Tibial nerve (tissue), 4 donors: ENCODE data around the gene FBXL15. TPM values are rescaled to one million over a fixed set of nuclear protein-coding genes. Genes with fewer than 3 reads are reported as not detected.

Experiments used
- DNase-seq, 2 donors: peaks; one replicate each; pipeline ENCODE4 v3.0.0-alpha.2; 2019; ENCODE audit warnings: low spot score in 2 of 2
- H3K27ac ChIP-seq, 4 donors: fragments of 200-600 bp; sonication (generic) in 3 of 4; one replicate each; pipeline ENCODE4 v1.5.1; 2017 to 2019; ENCODE audit warnings: mild to moderate bottlenecking in 1 of 4
- H3K27me3 ChIP-seq, 2 donors: fragments of 200-600 bp; sonication (generic) in 1 of 2; one replicate each; pipeline versions ENCODE4 v1.5.1 to v1.6.0; 2017 to 2019
- H3K36me3 ChIP-seq, 3 donors: fragments of 200-600 bp; sonication (generic); one replicate each; pipeline ENCODE4 v1.5.1; 2018 to 2019
- H3K4me1 ChIP-seq, 4 donors: fragments of 200-600 bp; sonication (generic) in 3 of 4; one replicate each; pipeline ENCODE4 v1.5.1; 2017 to 2019
- H3K4me3 ChIP-seq, 4 donors: fragments of 200-600 bp; sonication (generic) in 3 of 4; one replicate each; pipeline ENCODE4 v1.5.1; 2017 to 2019; ENCODE audit warnings: mild to moderate bottlenecking in 1 of 4, moderate library complexity in 1 of 4
- H3K9me3 ChIP-seq, 4 donors: fragments of 200-600 bp; sonication (generic) in 3 of 4; one replicate each; pipeline ENCODE4 v1.5.1; 2017 to 2019
- EP300 ChIP-seq, 2 donors: sonication (generic); formaldehyde crosslinking; IDR thresholded peaks; one replicate each; pipeline ENCODE4 v1.6.1; 2017; ENCODE audit warnings: antibody characterized with exemption in 2 of 2, mild to moderate bottlenecking in 1 of 2
- POLR2A ChIP-seq, 2 donors: fragments of 450-650 bp; IDR thresholded peaks; one replicate each; pipeline ENCODE4 v1.6.1; 2017; ENCODE audit warnings: antibody characterized with exemption in 2 of 2, mild to moderate bottlenecking in 2 of 2, moderate library complexity in 2 of 2
- WGBS, 2 donors: methylation state at CpG; one replicate each; pipeline ENCODE4 v1.1.5; 2018; 5-methylcytosine and 5-hydroxymethylcytosine counted together
- total RNA-seq, 4 donors: library from RNA; depleted of rRNA; stranded (reverse); fragments of >200 nt; gene quantifications; one replicate each; pipeline ENCODE4 v1.1.0, GENCODE V29; 2016
- TF ChIP-seq, protein P1 (sequence below), 5 experiments: fragments of 200-600 bp in 3 of 5; fragments of 450-650 bp in 2 of 5; sonication (generic) in 3 of 5; IDR thresholded peaks; one replicate each; pipeline ENCODE4 v1.5.1; 2016 to 2019; ENCODE audit warnings: antibody characterized with exemption in 5 of 5, mild to moderate bottlenecking in 3 of 5, moderate library complexity in 2 of 5

FBXL15 gene
- total RNA-seq, 4 donors from 2014 or later = 25.8 to 51.1 (median 46.2) TPM

DNA sequence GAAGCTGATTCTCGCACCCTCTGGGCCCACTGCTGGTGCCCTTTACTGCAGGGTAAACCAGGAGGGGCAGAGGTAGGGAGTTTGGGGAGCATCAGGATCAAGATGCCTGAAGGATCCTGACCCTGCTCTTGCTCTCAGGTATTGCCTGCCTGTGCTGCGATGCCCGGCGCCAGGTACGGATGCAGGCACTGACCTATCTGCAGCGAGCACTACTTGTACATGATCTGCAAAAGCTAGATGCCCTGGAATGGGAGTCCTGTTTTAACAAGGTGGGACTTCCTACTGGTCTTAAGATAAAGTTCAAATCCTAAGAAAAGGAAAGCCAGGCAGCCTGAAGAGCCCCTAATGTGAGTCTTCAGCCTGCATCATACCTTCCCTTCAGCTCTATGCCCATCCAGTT lies 41.3 kb upstream of the FBXL15 start:
- H3K9me3 ChIP-seq = no peaks in the 10 kb centered on the region
- H3K4me1 ChIP-seq = no peaks in the 10 kb centered on the region
- no peak for DNase-seq
- no peak overlapping the region for H3K4me3 ChIP-seq
- H3K27ac ChIP-seq = no peak overlapping the region
- H3K36me3 ChIP-seq = peaks cover 0 to 93% (median 44%) of the 10 kb centered on the region in 3 donors
- TF ChIP-seq, protein P1, sequence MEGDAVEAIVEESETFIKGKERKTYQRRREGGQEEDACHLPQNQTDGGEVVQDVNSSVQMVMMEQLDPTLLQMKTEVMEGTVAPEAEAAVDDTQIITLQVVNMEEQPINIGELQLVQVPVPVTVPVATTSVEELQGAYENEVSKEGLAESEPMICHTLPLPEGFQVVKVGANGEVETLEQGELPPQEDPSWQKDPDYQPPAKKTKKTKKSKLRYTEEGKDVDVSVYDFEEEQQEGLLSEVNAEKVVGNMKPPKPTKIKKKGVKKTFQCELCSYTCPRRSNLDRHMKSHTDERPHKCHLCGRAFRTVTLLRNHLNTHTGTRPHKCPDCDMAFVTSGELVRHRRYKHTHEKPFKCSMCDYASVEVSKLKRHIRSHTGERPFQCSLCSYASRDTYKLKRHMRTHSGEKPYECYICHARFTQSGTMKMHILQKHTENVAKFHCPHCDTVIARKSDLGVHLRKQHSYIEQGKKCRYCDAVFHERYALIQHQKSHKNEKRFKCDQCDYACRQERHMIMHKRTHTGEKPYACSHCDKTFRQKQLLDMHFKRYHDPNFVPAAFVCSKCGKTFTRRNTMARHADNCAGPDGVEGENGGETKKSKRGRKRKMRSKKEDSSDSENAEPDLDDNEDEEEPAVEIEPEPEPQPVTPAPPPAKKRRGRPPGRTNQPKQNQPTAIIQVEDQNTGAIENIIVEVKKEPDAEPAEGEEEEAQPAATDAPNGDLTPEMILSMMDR (IDR thresholded peaks at IDR 0.05) = no peak
- TF ChIP-seq EP300 (IDR thresholded peaks at IDR 0.05) = no peak
- TF ChIP-seq POLR2A (IDR thresholded peaks at IDR 0.05) = no peak
- 94 to 95% methylated on average over 6 of the region's 6 CpGs for WGBS, 2 donors
- H3K27me3 ChIP-seq = no peaks in the 10 kb centered on the region

DNA sequence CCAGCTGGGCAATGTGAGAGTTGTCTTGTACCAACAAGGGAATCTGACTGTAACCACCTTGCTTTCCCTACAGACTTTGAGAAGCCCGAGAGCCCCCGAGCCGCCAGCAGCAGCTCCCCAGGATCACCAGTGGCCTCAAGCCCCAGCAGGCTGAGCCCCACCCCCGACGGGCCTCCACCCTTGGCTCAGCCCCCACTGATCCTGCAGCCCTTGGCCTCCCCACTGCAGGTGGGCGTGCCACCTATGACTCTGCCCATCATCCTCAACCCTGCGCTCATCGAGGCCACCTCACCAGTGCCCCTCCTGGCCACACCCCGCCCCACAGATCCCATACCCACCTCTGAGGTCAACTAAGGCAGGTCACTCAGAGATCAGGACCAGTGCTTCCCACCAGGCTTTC lies 38.7 kb upstream of the FBXL15 start:
- DNase-seq = no peak
- 89 to 90% methylated on average over 7 to 9 of the region's 9 CpGs for WGBS, 2 donors
- Histone ChIP-seq H3K36me3 (peaks cover 0 to 67% (median 25%) of the 10 kb centered on the region in 3 donors), H3K4me1 (peaks cover 0 to 10% (median 3%) of the 10 kb centered on the region in 4 donors), H3K27me3 (no peaks in the 10 kb centered on the region), H3K4me3 (no peak overlapping the region), H3K27ac (no peak overlapping the region), H3K9me3 (no peaks in the 10 kb centered on the region)
- TF ChIP-seq, protein P1 (IDR thresholded peaks at IDR 0.05) = no peak
- no peak for TF ChIP-seq EP300 (IDR thresholded peaks at IDR 0.05)
- TF ChIP-seq POLR2A (IDR thresholded peaks at IDR 0.05) = no peak

DNA sequence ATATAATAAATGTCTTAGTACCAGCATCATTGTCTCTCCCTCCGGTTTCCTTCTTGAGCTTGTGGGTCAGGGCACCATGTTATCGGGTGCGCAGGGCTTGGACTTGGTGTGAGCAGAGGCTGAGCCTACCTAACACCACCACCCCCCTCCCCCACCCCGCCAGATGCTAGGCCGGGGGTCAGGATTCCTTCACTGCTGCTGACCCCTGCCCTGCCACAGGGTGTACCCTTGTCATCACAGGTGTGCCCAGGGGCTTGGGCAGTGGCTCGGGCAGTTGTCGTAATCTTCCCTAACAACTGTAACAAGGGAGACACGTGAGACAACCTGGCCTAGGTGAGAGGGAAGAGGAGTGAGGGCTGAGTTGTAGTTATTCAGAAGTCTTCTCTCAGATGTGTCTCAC lies 37.8 kb upstream of the FBXL15 start:
- 91 to 92% methylated on average over 6 to 8 of the region's 8 CpGs for WGBS, 2 donors
- Histone ChIP-seq H3K9me3 (no peaks in the 10 kb centered on the region), H3K4me1 (peaks cover 0 to 10% (median 3%) of the 10 kb centered on the region in 4 donors), H3K4me3 (no peak overlapping the region), H3K27ac (no peak overlapping the region), H3K36me3 (peaks cover 0 to 58% (median 19%) of the 10 kb centered on the region in 3 donors), H3K27me3 (no peaks in the 10 kb centered on the region)
- no peak for DNase-seq
- TF ChIP-seq, protein P1 (IDR thresholded peaks at IDR 0.05) = no peak
- TF ChIP-seq POLR2A (IDR thresholded peaks at IDR 0.05) = no peak
- TF ChIP-seq EP300 (IDR thresholded peaks at IDR 0.05) = no peak

DNA sequence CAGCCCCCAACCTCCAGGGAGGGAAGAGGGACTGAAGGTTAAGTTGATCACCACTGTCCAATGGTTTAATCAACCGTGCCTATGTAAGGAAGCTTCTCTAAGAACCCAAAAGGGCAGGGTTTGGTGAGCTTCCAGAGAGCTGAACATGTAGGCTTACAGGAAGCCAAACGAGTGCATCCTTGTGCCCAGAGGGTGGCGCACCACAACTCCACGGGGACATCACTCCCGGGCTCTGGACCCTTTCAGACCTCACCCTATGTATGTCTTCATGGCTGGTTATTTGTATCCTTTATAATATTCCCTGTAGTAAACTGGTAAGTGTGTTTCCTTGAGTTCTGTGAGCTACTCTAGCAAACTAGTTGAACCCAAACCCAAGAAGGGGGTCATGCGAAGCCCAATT lies 36.6 kb upstream of the FBXL15 start:
- Histone ChIP-seq H3K27me3 (no peaks in the 10 kb centered on the region), H3K27ac (no peak overlapping the region), H3K9me3 (no peaks in the 10 kb centered on the region), H3K4me3 (no peak overlapping the region), H3K36me3 (peaks cover 0 to 47% (median 16%) of the 10 kb centered on the region in 3 donors), H3K4me1 (peaks cover 0 to 10% (median 3%) of the 10 kb centered on the region in 4 donors)
- WGBS, 2 donors = 44 to 45% methylated on average over 6 of the region's 6 CpGs
- TF ChIP-seq POLR2A (IDR thresholded peaks at IDR 0.05) (no peak), EP300 (IDR thresholded peaks at IDR 0.05) (no peak)
- TF ChIP-seq, protein P1 (IDR thresholded peaks at IDR 0.05) = no peak
- DNase-seq = no peak

DNA sequence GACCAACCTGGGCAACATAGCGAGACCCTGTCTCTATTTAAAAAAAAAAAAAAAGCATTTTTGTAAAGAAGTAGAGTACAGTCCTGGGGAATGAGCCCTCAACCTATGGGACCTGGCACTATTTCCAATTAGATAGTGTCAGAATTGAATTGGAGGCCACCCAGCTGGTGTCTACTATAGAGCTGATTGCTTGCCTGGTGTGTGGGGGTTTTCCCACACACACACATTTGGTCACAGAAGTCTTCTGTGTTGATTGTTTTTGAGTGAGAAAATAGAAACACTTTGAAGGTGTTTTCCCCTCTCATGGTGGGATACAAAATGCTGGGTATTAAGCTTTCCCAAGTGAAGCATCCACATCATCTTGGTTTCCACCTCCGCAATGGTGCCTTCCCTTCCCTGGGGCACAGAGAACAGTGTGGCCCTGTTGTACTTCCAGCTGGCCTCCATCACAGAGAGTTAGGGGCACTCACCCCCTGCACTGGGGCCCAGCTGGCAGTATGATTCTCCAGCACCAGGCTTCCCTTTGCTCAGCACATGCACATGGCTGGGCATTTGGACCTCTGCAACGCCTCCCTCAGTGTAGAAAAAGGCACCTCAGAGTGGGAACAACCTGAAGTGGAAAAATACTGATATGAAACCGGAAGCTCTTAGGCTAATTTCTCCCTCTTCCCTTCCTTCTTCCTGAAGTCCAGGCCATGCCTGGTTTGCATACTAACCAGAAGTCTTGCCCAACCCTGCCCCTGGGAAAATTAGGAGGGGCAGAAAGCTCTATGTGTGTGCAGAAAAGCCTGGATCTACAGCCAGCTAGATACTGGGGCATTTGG lies 35.8 kb upstream of the FBXL15 start:
- 77 to 81% methylated on average over 4 of the region's 4 CpGs for WGBS, 2 donors
- peaks cover 0 to 10% (median 3%) of the 10 kb centered on the region in 4 donors for H3K4me1 ChIP-seq
- TF ChIP-seq EP300 (IDR thresholded peaks at IDR 0.05) = no peak
- TF ChIP-seq, protein P1 (IDR thresholded peaks at IDR 0.05) = no peak
- no peak for TF ChIP-seq POLR2A (IDR thresholded peaks at IDR 0.05)
- H3K4me3 ChIP-seq = no peak overlapping the region
- H3K27ac ChIP-seq = no peak overlapping the region
- peaks cover 0 to 39% (median 8%) of the 10 kb centered on the region in 3 donors for H3K36me3 ChIP-seq
- peak in 1 of 2 donors; percentile 33 for DNase-seq
- no peaks in the 10 kb centered on the region for H3K27me3 ChIP-seq
- no peaks in the 10 kb centered on the region for H3K9me3 ChIP-seq
